Measurements from ENCODE around the gene GRID1.

- no peak for TF ChIP-seq ZBTB1 (tag by site-specific recombination; IDR thresholded peaks at IDR 0.05)
- no peak for TF ChIP-seq CTCF (tag by site-specific recombination; IDR thresholded peaks at IDR 0.05)
- no peak for TF ChIP-seq SALL2 (tag by site-specific recombination; IDR thresholded peaks at IDR 0.05; ENCODE audit: borderline replicate concordance)
- TF ChIP-seq SCRT2 (tag by site-specific recombination; IDR thresholded peaks at IDR 0.05), result no peak
- no peak for TF ChIP-seq ZNF426 (tag by site-specific recombination; IDR thresholded peaks at IDR 0.05)
- TF ChIP-seq ZNF449 (tag by site-specific recombination; IDR thresholded peaks at IDR 0.05), result no peak
Measured at GRCh38 chr10:86411852-86412560, 45.4 kb upstream of the GRID1 start.
